Activated T-cell treated with anti-CD3 and anti-CD28 coated beads, Interleukin-2, amount 50 U/mL, for 4 hours (primary cell): ENCODE data around the gene FYTTD1. TPM values are rescaled to one million over a fixed set of nuclear protein-coding genes. Genes with fewer than 3 reads are reported as not detected.

Source experiments
- ATAC-seq, 2 donors: fragments of 200-7000 bp; cut with Tn5 transposase; one replicate each; pipeline ENCODE4 v1.10.0; 2021
- DNase-seq: peaks from one replicate; pipeline ENCODE4 v3.0.0-alpha.2; 2020
- H3K27me3 Mint-ChIP-seq: one replicate; pipeline ENCODE4 v1.8.0; 2021; ENCODE audit warnings: low read depth, mixed read lengths
- H3K36me3 Mint-ChIP-seq: one replicate; pipeline ENCODE4 v1.8.0; 2022; ENCODE audit warnings: mixed read lengths; ENCODE audit not compliant: insufficient read depth
- H3K4me1 Mint-ChIP-seq: one replicate; pipeline ENCODE4 v1.8.0; 2021; ENCODE audit warnings: low read depth, mixed read lengths
- H3K4me3 Mint-ChIP-seq: one replicate; pipeline ENCODE4 v1.8.0; 2021; ENCODE audit warnings: mild to moderate bottlenecking, moderate library complexity, mixed read lengths
- H3K9me3 Mint-ChIP-seq: one replicate; pipeline ENCODE4 v1.8.0; 2021; ENCODE audit warnings: mixed read lengths
- total RNA-seq, 3 donors: library from RNA; stranded (reverse); gene quantifications; one replicate each; pipeline ENCODE4 v1.2.1, GENCODE V29; 2021

The FYTTD1 gene
- total RNA-seq, 3 donors from 2014 or later, result 40.8 to 46.5 (median 43.3) TPM

- H3K4me1 Mint-ChIP-seq, result peaks cover 45% of the 10 kb centered on the region
- no peaks in the 10 kb centered on the region for H3K27me3 Mint-ChIP-seq
- ATAC-seq (peak; percentile 36), DNase-seq (peak; percentile 41)
- peak overlapping the region; percentile 92 for H3K4me3 Mint-ChIP-seq
- H3K36me3 Mint-ChIP-seq, result no peaks in the 10 kb centered on the region
- H3K9me3 Mint-ChIP-seq, result no peaks in the 10 kb centered on the region
Observed at GRCh38 chr3:197750396-197750831, 731 bp downstream of the FYTTD1 start.

DNA sequence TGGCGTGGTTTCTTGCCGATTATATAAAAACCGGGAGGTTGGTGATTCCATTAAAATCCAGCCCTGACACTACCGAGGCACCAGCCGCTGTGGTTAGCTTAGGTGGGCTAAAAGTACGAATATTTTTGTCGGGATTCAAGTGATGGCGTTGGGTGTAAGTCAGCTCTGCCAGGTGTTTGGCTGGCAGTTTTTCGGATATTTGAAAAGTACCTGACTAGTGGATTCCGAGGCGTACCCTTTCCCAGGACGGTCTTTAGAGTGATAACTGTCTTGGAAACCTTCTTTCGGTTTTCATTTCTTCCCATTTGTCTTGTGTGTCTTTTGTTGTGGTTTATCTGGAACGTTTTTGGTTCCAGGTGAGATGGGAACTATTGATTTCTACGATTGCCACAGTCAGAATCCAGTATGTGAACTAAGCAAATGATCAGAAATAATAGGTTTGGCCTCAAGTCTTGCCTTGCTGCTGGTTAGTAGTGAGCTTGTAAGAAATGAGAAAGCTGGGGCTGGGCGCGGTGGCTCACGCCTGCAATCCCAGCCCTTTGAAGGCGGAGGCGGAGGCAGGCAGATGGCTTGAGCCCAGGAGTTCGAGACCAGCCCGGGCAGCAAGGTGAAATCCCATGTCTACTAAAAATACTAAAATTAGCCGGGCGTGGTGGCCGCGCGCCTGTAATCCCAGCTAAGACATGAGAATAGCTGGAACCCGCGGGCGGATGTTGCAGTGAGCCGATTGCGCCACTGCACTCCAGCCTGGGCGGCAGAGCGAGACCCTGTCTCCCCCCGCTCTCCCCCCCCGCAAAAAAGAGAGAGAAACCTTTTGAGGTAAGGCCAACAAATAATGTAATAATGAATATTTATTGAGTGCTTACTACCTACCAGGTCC, 1.4 kb downstream of the FYTTD1 start:
- H3K4me3 Mint-ChIP-seq, result peak overlapping the region; percentile 92
- peaks cover 48% of the 10 kb centered on the region for H3K4me1 Mint-ChIP-seq
- no peaks in the 10 kb centered on the region for H3K9me3 Mint-ChIP-seq
- peaks cover 2% of the 10 kb centered on the region for H3K36me3 Mint-ChIP-seq
- DNase-seq, result peak; percentile 22
- no peak for ATAC-seq
- H3K27me3 Mint-ChIP-seq, result no peaks in the 10 kb centered on the region

- Mint-ChIP-seq H3K4me1 (peaks cover 53% of the 10 kb centered on the region), H3K27me3 (no peaks in the 10 kb centered on the region), H3K9me3 (no peaks in the 10 kb centered on the region), H3K4me3 (peak overlapping the region; percentile 79), H3K36me3 (peaks cover 4% of the 10 kb centered on the region)
- ATAC-seq (peak; percentile 22 to 46), DNase-seq (no peak)
Observed at GRCh38 chr3:197752107-197752506, 2.4 kb downstream of the FYTTD1 start.

DNA sequence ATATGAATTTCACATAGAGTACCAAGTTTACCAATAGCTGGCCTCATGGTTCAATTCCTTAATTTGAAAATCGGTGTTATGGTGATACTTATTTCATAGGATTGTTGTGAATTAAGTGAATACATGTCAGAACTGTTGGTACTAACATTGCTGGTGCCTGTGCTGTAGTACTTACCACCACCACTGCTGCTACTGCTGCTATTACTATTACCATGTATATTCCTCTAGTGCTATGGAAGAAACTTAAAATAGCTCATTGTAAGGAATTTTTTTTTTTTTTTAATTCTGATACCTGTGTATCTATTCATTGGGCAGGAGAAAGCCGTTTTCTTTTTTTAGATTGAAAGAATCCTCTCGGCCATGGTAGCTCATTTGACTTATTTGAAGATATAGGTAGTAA, 3.6 kb downstream of the FYTTD1 start:
- Mint-ChIP-seq H3K9me3 (no peaks in the 10 kb centered on the region), H3K27me3 (no peaks in the 10 kb centered on the region), H3K4me3 (peak overlapping the region; percentile 24), H3K36me3 (peaks cover 7% of the 10 kb centered on the region), H3K4me1 (peaks cover 53% of the 10 kb centered on the region)
- DNase-seq (no peak), ATAC-seq (no peak)

GRCh38 chr3:197756704-197757103, 7.0 kb downstream of the FYTTD1 start:
- H3K36me3 Mint-ChIP-seq, result peaks cover 7% of the 10 kb centered on the region
- H3K27me3 Mint-ChIP-seq, result no peaks in the 10 kb centered on the region
- no peak overlapping the region for H3K4me3 Mint-ChIP-seq
- peaks cover 35% of the 10 kb centered on the region for H3K4me1 Mint-ChIP-seq
- no peak for ATAC-seq
- no peaks in the 10 kb centered on the region for H3K9me3 Mint-ChIP-seq
- no peak for DNase-seq

DNA sequence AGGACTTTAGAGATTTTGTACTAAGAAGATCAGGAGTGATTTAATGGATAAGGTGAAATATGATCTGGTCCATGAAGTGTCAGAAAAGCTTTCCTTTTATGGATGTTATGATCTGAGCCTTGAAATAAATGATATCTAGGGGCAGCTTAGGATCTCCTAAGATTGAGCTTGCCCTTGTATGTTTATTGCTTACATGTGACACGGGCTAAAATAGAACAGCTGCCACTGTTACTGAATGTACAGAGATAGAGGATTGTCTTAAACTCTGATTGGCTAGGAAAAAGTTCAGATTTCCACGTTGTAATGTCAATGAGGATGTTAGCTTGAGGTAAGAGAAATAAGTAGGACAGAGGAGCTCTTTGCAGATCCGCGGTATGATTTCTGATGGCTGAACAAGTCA, 8.8 kb downstream of the FYTTD1 start:
- Mint-ChIP-seq H3K4me3 (no peak overlapping the region), H3K36me3 (peaks cover 9% of the 10 kb centered on the region), H3K4me1 (peaks cover 20% of the 10 kb centered on the region), H3K9me3 (no peaks in the 10 kb centered on the region), H3K27me3 (no peaks in the 10 kb centered on the region)
- ATAC-seq, result no peak
- no peak for DNase-seq

- H3K4me1 Mint-ChIP-seq, result no peaks in the 10 kb centered on the region
- no peak for DNase-seq
- H3K36me3 Mint-ChIP-seq, result peaks cover 16% of the 10 kb centered on the region
- no peaks in the 10 kb centered on the region for H3K9me3 Mint-ChIP-seq
- no peaks in the 10 kb centered on the region for H3K27me3 Mint-ChIP-seq
- no peak for ATAC-seq
- no peak overlapping the region for H3K4me3 Mint-ChIP-seq
Observed at GRCh38 chr3:197761784-197762183, 12.1 kb downstream of the FYTTD1 start.

DNA sequence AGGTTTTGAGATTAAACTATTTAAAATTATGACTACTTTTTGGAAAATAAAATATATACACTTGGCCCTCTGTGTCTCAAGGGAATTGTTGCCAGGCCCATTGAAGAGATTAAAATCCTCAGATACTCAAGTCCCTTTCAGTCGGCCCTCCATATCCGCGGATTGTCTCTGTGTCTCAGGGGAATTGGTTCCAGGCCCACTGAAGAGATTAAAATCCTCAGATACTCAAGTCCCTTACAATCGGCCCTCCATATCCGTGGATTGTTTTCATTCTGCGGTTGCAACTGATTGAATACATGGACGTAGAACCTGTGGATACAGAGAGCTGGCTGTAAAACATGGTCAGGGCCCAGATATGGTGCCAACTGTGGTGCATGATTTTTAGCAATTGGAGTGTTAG, 25.6 kb downstream of the FYTTD1 start:
- DNase-seq, result no peak
- Mint-ChIP-seq H3K36me3 (peaks cover 35% of the 10 kb centered on the region), H3K9me3 (no peaks in the 10 kb centered on the region), H3K27me3 (no peaks in the 10 kb centered on the region), H3K4me1 (no peaks in the 10 kb centered on the region), H3K4me3 (no peak overlapping the region)
- no peak for ATAC-seq

- H3K27me3 Mint-ChIP-seq, result no peaks in the 10 kb centered on the region
- H3K9me3 Mint-ChIP-seq, result no peaks in the 10 kb centered on the region
- no peak for DNase-seq
- ATAC-seq, result no peak
- peaks cover 16% of the 10 kb centered on the region for H3K36me3 Mint-ChIP-seq
- no peak overlapping the region for H3K4me3 Mint-ChIP-seq
- peaks cover 5% of the 10 kb centered on the region for H3K4me1 Mint-ChIP-seq
Observed at GRCh38 chr3:197782230-197782629, 32.5 kb downstream of the FYTTD1 start.

DNA sequence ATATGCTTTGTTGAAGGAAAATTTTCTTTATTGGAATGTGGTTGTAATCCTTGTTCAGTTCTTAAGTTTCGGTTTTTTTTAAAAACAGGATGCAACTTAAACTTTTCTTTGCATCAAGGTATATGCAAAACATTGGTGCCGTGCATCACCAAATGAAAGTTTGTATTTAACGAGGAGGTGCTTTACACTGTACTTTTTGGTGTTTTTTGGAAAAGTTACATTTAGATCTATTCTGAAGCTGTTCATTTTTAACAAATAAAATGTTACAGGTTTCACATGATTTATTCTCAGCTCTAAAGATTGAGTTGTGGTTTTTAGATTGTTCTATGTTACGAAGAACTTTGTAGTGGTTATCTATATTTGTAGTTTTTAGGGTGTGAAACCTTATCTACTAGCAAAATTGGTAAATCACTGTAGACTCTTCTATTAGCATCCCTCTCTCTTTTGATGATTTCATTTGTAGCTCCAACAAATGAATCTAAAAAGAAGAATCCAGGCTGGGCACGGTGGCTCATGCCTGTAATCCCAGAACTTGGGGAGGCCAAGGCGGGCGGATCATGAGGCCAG, 34.4 kb downstream of the FYTTD1 start:
- Mint-ChIP-seq H3K27me3 (no peaks in the 10 kb centered on the region), H3K36me3 (peaks cover 10% of the 10 kb centered on the region), H3K9me3 (no peaks in the 10 kb centered on the region), H3K4me1 (peaks cover 9% of the 10 kb centered on the region), H3K4me3 (no peak overlapping the region)
- no peak for DNase-seq
- ATAC-seq, result no peak

GRCh38 chr3:197787412-197787811, 37.7 kb downstream of the FYTTD1 start:
- no peak for DNase-seq
- peaks cover 19% of the 10 kb centered on the region for H3K4me1 Mint-ChIP-seq
- H3K4me3 Mint-ChIP-seq, result no peak overlapping the region
- H3K27me3 Mint-ChIP-seq, result no peaks in the 10 kb centered on the region
- H3K9me3 Mint-ChIP-seq, result no peaks in the 10 kb centered on the region
- no peak for ATAC-seq
- H3K36me3 Mint-ChIP-seq, result peaks cover under 1% of the 10 kb centered on the region

DNA sequence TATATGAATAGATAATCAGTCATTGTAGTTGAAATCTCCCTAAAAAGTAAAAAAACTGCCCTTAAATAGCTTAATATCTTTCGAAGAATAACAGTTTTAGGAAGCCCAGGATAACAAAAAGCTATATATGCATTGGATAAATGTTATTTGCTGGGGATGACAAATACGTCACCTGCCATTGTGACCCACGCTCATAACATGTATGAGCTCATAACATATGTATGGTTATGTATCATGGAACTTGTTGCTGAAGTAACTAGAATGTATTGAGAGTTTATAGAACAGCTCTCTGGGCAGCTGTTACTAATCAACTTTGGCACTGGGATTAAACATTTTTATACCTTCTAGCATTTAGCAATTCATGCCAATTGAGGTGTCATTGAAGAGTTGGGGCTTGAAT, 39.6 kb downstream of the FYTTD1 start:
- H3K4me1 Mint-ChIP-seq, result peaks cover 33% of the 10 kb centered on the region
- ATAC-seq, result no peak
- H3K36me3 Mint-ChIP-seq, result no peaks in the 10 kb centered on the region
- no peak for DNase-seq
- H3K4me3 Mint-ChIP-seq, result no peak overlapping the region
- H3K27me3 Mint-ChIP-seq, result no peaks in the 10 kb centered on the region
- H3K9me3 Mint-ChIP-seq, result no peaks in the 10 kb centered on the region

- Mint-ChIP-seq H3K9me3 (no peaks in the 10 kb centered on the region), H3K4me3 (peak overlapping the region; percentile 94), H3K36me3 (no peaks in the 10 kb centered on the region), H3K4me1 (peaks cover 37% of the 10 kb centered on the region), H3K27me3 (no peaks in the 10 kb centered on the region)
- no peak for ATAC-seq
- DNase-seq, result no peak
Observed at GRCh38 chr3:197790033-197790432, 40.4 kb downstream of the FYTTD1 start.

DNA sequence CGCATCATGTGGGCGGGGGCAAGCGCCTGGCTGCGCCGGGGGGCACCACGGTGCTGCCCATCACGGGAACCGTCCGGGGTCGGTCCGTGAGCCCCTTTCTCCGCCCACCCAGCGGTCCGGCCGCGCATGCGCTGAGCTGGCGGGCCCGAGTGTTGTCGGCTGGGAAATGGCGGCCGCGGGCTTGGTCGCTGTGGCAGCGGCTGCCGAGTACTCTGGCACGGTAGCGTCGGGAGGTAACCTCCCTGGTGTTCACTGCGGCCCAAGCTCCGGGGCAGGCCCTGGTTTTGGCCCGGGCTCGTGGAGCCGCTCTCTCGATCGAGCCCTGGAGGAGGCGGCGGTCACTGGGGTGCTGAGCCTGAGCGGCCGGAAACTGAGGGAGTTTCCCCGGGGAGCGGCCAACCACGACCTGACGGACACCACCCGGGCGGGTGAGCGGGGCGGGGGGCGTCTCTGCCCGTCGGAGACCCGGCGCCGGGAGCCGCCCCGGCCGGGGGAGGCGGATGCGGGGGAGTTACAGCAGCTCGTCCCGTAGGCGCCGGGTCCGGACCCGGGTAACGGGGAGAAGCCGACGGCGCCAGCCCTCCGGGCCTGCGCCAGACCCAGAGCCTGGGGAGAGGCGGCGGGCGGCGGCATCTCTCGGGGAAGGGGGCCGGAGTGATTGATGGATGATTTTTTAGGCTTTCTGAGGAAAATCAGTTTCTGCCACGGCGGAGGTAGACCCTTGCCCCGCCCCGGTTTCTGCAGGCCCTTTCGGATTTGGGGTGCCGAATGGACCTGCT, 41.6 kb downstream of the FYTTD1 start, which contains the start of gene LRCH3:
LRCH3 (plus strand) TSS at position 142 of the 779 bp plus-strand sequence; CDS start at position 167, 25 bp downstream.
- Mint-ChIP-seq H3K9me3 (no peaks in the 10 kb centered on the region), H3K4me1 (peaks cover 47% of the 10 kb centered on the region), H3K27me3 (no peaks in the 10 kb centered on the region), H3K4me3 (peak within 1 kb of the TSS; percentile 94), H3K36me3 (peaks cover 3% of the 10 kb centered on the region)
- ATAC-seq (peak; percentile 73 to 76), DNase-seq (peak; percentile 76)
